Kidney (tissue), 14 donors: ENCODE data around the gene BBLN. TPM values are rescaled to one million over a fixed set of nuclear protein-coding genes. Genes with fewer than 3 reads are reported as not detected.

Experiments
- DNase-seq, 5 donors: peaks; one replicate each; pipeline ENCODE4 v3.0.0-alpha.2; 2013 to 2020
- FAIRE-seq: peaks from 2 replicates; lab custom pipeline; 2012; peaks lifted over from hg19 to GRCh38; lab: Jason Lieb, UNC
- H3K27ac ChIP-seq, 2 donors: one replicate each; pipeline ENCODE4 v1.7.0; 2013; ENCODE audit warnings: low read depth in 2 of 2, low read length in 2 of 2, inconsistent platforms in 1 of 2
- H3K27me3 ChIP-seq: one replicate; pipeline ENCODE4 v1.7.1; 2013; ENCODE audit warnings: low read length, inconsistent platforms; ENCODE audit not compliant: control insufficient read depth, insufficient read depth
- H3K36me3 ChIP-seq, 3 donors: one replicate each; pipeline versions ENCODE4 v1.7.0 to v1.7.1; 2013; ENCODE audit warnings: low read length in 3 of 3, control low read depth in 1 of 3, inconsistent platforms in 1 of 3; ENCODE audit not compliant: insufficient read depth in 3 of 3, control insufficient read depth in 2 of 3
- H3K4me1 ChIP-seq, 3 donors: one replicate each; pipeline versions ENCODE4 v1.7.0 to v1.7.1; 2013; ENCODE audit warnings: low read length in 3 of 3, inconsistent platforms in 1 of 3, low read depth in 1 of 3; ENCODE audit not compliant: control insufficient read depth in 2 of 3, insufficient read depth in 2 of 3
- H3K4me3 ChIP-seq, 3 donors: one replicate each; pipeline versions ENCODE4 v1.7.0 to v1.8.1; 2013; ENCODE audit warnings: low read length in 3 of 3, control low read depth in 1 of 3, inconsistent platforms in 1 of 3
- H3K9ac ChIP-seq, 3 donors: one replicate each; pipeline versions ENCODE4 v1.7.0 to v1.7.1; 2013; ENCODE audit warnings: low read length in 3 of 3, control low read depth in 1 of 3, inconsistent platforms in 1 of 3
- H3K9me3 ChIP-seq, 3 donors: one replicate each; pipeline versions ENCODE4 v1.7.0 to v1.7.1; 2013; ENCODE audit warnings: low read length in 3 of 3, control low read depth in 1 of 3, inconsistent platforms in 1 of 3; ENCODE audit not compliant: control insufficient read depth in 2 of 3, insufficient read depth in 1 of 3
- CTCF ChIP-seq: IDR thresholded peaks from 3 replicates; pipeline ENCODE4 v1.5.1; 2012; ENCODE audit warnings: mild to moderate bottlenecking, moderate library complexity, borderline replicate concordance; ENCODE audit not compliant: insufficient read depth; ENCODE audit errors: extremely low read depth
- intact Hi-C: fragments of 100-400 bp; cut with DNase I; formaldehyde crosslinking; loops from one replicate; pipeline ENCODE4 v1.11.1; 2022
- polyA plus RNA-seq: library from polyadenylated mRNA; stranded (reverse); fragments of 350-450 nt; fragmentation: Illumina TruSeq; extraction: RNeasy Lipid Tissue Mini Kit (QIAGEN cat#74804); gene quantifications from one replicate; pipeline ENCODE4 v1.2.3, GENCODE V29; 2014; ENCODE audit warnings: low read depth, low replicate concordance; ENCODE audit not compliant: insufficient read depth
- total RNA-seq: library from RNA; stranded (reverse); fragmentation: NEBNext Ultra II Directional; extraction: Animal tissue kit (Norgen Biotek cat#: 25700); gene quantifications from one replicate; pipeline ENCODE4 v1.2.1, GENCODE V29; 2021
- donor health status: control.
- donor health status: control.
- donor health status: control.
- donor health status: control.
- donor health status: control.
- donor health status: DM: yes; HTN: yes; CAD: no.
- donor health status: Normal renal cell carcinoma (clear cell type).

BBLN gene
- total and polyA plus RNA-seq, 2 donors from 2014 or later, result 55.6 to 192 TPM

DNA sequence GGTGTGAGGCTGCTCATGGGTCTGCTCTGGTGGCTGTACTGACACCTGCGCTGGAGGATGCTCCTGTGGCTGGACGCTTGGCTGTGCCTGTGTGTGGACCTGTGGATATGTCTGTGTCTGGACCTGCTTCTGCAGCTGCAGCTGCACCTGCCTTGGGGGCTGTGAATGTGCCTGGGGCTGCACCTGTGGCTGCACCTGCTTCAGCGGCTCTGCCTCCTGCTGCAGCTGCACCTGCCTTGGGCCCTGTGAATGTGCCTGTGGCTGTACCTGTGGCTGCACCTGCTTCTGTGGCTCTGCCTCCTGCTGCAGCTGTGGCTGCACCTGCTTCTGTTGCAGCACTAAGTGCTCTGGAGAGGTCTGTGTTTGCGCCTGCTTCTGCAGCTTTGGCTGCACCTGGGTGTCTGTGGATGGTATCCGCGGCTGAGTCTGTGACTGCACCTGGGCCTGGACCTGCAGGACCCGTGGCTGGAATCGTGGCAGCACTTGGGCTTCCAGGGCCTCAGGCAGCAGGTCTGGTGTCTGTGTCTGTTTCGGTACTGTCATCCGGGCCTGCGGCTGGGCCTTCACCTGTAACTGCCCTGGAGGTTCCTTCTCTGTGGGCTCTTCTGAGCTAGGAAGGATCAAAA is 18.9 kb downstream of the BBLN start:
- no peak for TF ChIP-seq CTCF
- intact Hi-C loops, result no loop called here
- no peak for DNase-seq
- Histone ChIP-seq H3K27ac (no peak overlapping the region), H3K9me3 (no peaks in the 10 kb centered on the region), H3K27me3 (no peaks in the 10 kb centered on the region), H3K4me3 (no peak overlapping the region), H3K4me1 (peaks cover 0 to 3% (median 0%) of the 10 kb centered on the region in 3 donors), H3K36me3 (peaks cover 9 to 44% (median 24%) of the 10 kb centered on the region in 3 donors), H3K9ac (no peak overlapping the region)
- no peak for FAIRE-seq

GRCh38 chr9:128180001-128180400 is 19.9 kb downstream of the BBLN start:
- FAIRE-seq (no peak), DNase-seq (peak in 2 of 5 donors; percentile 33 to 59)

GRCh38 chr9:128180447-128180846 is 20.4 kb downstream of the BBLN start:
- no peak overlapping the region for H3K9ac ChIP-seq

More at GRCh38 chr9:128180001-128180400, 19.9 kb downstream of the BBLN start:
- Histone ChIP-seq H3K9ac (no peak overlapping the region), H3K4me3 (no peak overlapping the region), H3K27ac (no peak overlapping the region), H3K9me3 (no peaks in the 10 kb centered on the region), H3K27me3 (no peaks in the 10 kb centered on the region), H3K4me1 (peaks cover 0 to 3% (median 0%) of the 10 kb centered on the region in 3 donors), H3K36me3 (peaks cover 9 to 44% (median 24%) of the 10 kb centered on the region in 3 donors)
- intact Hi-C loops, result no loop called here
- TF ChIP-seq CTCF, result no peak

More at GRCh38 chr9:128180447-128180846, 20.4 kb downstream of the BBLN start:
- intact Hi-C loops, result no loop called here
- H3K27me3 ChIP-seq, result no peaks in the 10 kb centered on the region
- peaks cover 9 to 42% (median 24%) of the 10 kb centered on the region in 3 donors for H3K36me3 ChIP-seq
- TF ChIP-seq CTCF, result no peak
- DNase-seq (peak in 1 of 5 donors; percentile 57), FAIRE-seq (no peak)
- H3K9me3 ChIP-seq, result no peaks in the 10 kb centered on the region
- H3K27ac ChIP-seq, result no peak overlapping the region
- H3K4me1 ChIP-seq, result peaks cover 0 to 3% (median 0%) of the 10 kb centered on the region in 3 donors
- no peak overlapping the region for H3K4me3 ChIP-seq
